ENCODE measurements around the gene LY86. TPM values are rescaled to one million over a fixed set of nuclear protein-coding genes. Genes with fewer than 3 reads are reported as not detected.

The LY86 gene
- total and polyA plus RNA-seq, 2 donors (not counting 3 experiments of a cell fraction or from before 2014, with no cell fraction given): not detected

GRCh38 chr6:6659600-6660327, 71.2 kb downstream of the LY86 start:
- Histone ChIP-seq H4K20me1 (replicated peaks; ENCODE audit: control insufficient read depth, extremely low read depth, insufficient read depth, low read length) (no peaks in the 10 kb centered on the region), H3K36me3 (ENCODE audit: control insufficient read depth in 2 of 2, extremely low read depth in 1 of 2, insufficient read depth in 2 of 2, low read length in 2 of 2) (no peaks in the 10 kb centered on the region), H3K27me3 (ENCODE audit: control insufficient read depth in 2 of 2, insufficient read depth in 2 of 2, low read length in 2 of 2) (no peaks in the 10 kb centered on the region), H3K4me3 (replicated peaks in 1 of 3; ENCODE audit: insufficient read depth in 1 of 3, low read depth in 1 of 3, low read length in 3 of 3) (no peak overlapping the region), H3K27ac (ENCODE audit: insufficient read depth, low read depth, low read length) (no peak overlapping the region), H3K79me2 (ENCODE audit: control insufficient read depth, insufficient read depth, low read length) (no peaks in the 10 kb centered on the region), H2AFZ (ENCODE audit: low read depth, low read length) (no peak overlapping the region), H3K9ac (replicated peaks; ENCODE audit: extremely low read depth, insufficient read depth, low read length) (no peak overlapping the region), H3K4me1 (ENCODE audit: control insufficient read depth, extremely low read depth, insufficient read depth, low read length) (peaks cover 11% of the 10 kb centered on the region), H3K4me2 (ENCODE audit: insufficient read depth, low read length) (no peak overlapping the region), H3K9me1 (replicated peaks; ENCODE audit: control insufficient read depth, extremely low read depth, insufficient read depth, low read length) (no peaks in the 10 kb centered on the region), H3K9me3 (replicated peaks; ENCODE audit: control insufficient read depth, insufficient read depth, low read length) (no peaks in the 10 kb centered on the region)
- ChIA-PET POLR2A (no interaction called here), CTCF (interaction anchor here (0.9 to 1.1 kb wide), 2 partner anchors 17 to 19 kb away, joined by 3 read pairs; no protein-coding TSS in a partner anchor)
- TF ChIP-seq CTCF (IDR thresholded peaks at IDR 0.05; ENCODE audit: extremely low read depth in 1 of 2, insufficient read depth in 1 of 2, low read depth in 1 of 2, low read length in 2 of 2) (no peak), GATA2 (IDR thresholded peaks at IDR 0.05; ENCODE audit: insufficient read depth, insufficient read length, low read depth, low read length) (no peak), JUN (IDR thresholded peaks at IDR 0.05; ENCODE audit: borderline replicate concordance, insufficient read depth, insufficient read length, low read depth) (no peak), FOS (IDR thresholded peaks at IDR 0.05; ENCODE audit: borderline replicate concordance, insufficient read depth, low read length) (no peak), EZH2 (IDR thresholded peaks at IDR 0.05; ENCODE audit: borderline replicate concordance, low read depth, low read length, severe bottlenecking) (no peak), POLR2AphosphoS5 (IDR thresholded peaks at IDR 0.05; ENCODE audit: insufficient read depth, low read depth, low read length) (no peak), MAX (IDR thresholded peaks at IDR 0.05; ENCODE audit: insufficient read depth, insufficient read length) (no peak), POLR2A (IDR thresholded peaks at IDR 0.05; ENCODE audit: low read depth, low read length) (no peak)
- DNase-seq (ENCODE audit: low read depth, low spot score): no peak
- dilution Hi-C loops (cut with MboI; ENCODE audit: extremely low pct_ligation_motif_present, low sequenced_read_pairs) (no loop called here), intact Hi-C loops (cut with micrococcal nuclease) (loop anchor here (5.0 kb wide), 1 partner anchor 102 kb away; no protein-coding TSS in a partner anchor)
- no TSS peak for BruUV-seq (replicated peaks)
- no peak for FAIRE-seq
